Keratinocyte (primary cell): ENCODE results near the gene ME1.

ENCODE experiments used
- EZH2 ChIP-seq: IDR thresholded peaks from one replicate; pipeline ENCODE4 v1.6.1; 2012; ENCODE audit warnings: inconsistent platforms, mild to moderate bottlenecking, low read length, moderate library complexity
- TF ChIP-seq, protein P1 (sequence below), 3 experiments: IDR thresholded peaks in 1 of 3; conservative IDR thresholded peaks in 1 of 3; optimal IDR thresholded peaks in 1 of 3; 2 replicates in 2 of 3; 3 replicates in 1 of 3; pipeline versions ENCODE3 to v1.5.1; 2011; ENCODE audit warnings: low read length in 3 of 3, mild to moderate bottlenecking in 3 of 3, moderate library complexity in 2 of 3, control low read depth in 1 of 3, inconsistent platforms in 1 of 3; ENCODE audit not compliant: insufficient read depth in 2 of 3; ENCODE audit errors: extremely low read depth in 1 of 3

DNA sequence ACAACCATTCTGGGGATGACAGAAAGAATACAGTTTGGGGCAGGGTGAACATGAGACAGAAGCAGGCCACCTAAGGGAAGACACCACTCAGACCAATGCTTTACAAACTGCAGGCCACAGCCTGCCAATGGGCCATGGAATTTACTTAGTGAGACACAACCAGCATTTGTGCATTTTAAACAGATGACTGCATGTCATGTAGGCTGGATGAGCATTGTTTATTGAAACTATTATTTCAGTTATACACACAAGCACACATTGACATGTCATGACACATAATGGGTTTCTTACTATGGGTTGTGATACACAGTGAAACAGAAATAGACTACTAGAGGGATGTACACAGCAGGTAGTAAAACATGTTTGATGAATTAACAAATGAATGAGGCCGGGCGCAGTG is 245.8 kb downstream of the ME1 start:
- TF ChIP-seq, protein P1, sequence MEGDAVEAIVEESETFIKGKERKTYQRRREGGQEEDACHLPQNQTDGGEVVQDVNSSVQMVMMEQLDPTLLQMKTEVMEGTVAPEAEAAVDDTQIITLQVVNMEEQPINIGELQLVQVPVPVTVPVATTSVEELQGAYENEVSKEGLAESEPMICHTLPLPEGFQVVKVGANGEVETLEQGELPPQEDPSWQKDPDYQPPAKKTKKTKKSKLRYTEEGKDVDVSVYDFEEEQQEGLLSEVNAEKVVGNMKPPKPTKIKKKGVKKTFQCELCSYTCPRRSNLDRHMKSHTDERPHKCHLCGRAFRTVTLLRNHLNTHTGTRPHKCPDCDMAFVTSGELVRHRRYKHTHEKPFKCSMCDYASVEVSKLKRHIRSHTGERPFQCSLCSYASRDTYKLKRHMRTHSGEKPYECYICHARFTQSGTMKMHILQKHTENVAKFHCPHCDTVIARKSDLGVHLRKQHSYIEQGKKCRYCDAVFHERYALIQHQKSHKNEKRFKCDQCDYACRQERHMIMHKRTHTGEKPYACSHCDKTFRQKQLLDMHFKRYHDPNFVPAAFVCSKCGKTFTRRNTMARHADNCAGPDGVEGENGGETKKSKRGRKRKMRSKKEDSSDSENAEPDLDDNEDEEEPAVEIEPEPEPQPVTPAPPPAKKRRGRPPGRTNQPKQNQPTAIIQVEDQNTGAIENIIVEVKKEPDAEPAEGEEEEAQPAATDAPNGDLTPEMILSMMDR (optimal IDR thresholded peaks at IDR 0.05 in 1 of 3, IDR thresholded peaks at IDR 0.05 in 1 of 3, conservative IDR thresholded peaks at IDR 0.05 in 1 of 3; ENCODE audit: extremely low read depth in 1 of 3, insufficient read depth in 2 of 3, low read length in 3 of 3): no peak
- TF ChIP-seq EZH2: no peak
